22Rv1 (cell line): Measurements from ENCODE around the gene LMF2.
"Not testable (repeated sequence)": the region's sequence is repeated elsewhere in the genome, so short reads cannot be mapped to it uniquely, and the experiment has no call there.

Experiments
- ZFX ChIP-seq: fragments of 450-650 bp; IDR thresholded peaks from 2 replicates; pipeline ENCODE4 v1.6.1; 2017; ENCODE audit warnings: antibody characterized with exemption, borderline replicate concordance
- TF ChIP-seq, protein P1 (sequence below): fragments of 450-650 bp; IDR thresholded peaks from 2 replicates; pipeline ENCODE4 v1.5.1; 2017; ENCODE audit warnings: mild to moderate bottlenecking

DNA sequence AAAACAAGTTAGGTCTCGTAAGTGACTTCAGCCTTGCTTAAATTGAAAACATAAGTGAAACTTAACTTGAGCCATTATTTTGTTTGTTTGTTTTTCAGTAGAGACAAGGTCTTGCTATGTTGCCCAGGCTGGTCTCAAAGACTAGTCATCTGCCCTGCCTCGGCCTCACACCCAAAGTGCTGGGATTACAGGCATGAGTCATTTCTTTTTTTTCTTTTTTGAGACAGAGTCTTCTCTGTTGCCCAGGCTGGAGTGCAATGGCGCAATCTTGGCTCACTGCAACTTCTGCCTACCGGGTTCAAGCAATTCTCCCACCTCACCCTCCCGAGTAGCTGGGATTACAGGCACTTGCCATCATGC is 34.1 kb upstream of the LMF2 start:
- TF ChIP-seq, protein P1, sequence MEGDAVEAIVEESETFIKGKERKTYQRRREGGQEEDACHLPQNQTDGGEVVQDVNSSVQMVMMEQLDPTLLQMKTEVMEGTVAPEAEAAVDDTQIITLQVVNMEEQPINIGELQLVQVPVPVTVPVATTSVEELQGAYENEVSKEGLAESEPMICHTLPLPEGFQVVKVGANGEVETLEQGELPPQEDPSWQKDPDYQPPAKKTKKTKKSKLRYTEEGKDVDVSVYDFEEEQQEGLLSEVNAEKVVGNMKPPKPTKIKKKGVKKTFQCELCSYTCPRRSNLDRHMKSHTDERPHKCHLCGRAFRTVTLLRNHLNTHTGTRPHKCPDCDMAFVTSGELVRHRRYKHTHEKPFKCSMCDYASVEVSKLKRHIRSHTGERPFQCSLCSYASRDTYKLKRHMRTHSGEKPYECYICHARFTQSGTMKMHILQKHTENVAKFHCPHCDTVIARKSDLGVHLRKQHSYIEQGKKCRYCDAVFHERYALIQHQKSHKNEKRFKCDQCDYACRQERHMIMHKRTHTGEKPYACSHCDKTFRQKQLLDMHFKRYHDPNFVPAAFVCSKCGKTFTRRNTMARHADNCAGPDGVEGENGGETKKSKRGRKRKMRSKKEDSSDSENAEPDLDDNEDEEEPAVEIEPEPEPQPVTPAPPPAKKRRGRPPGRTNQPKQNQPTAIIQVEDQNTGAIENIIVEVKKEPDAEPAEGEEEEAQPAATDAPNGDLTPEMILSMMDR = not testable (repeated sequence)
- TF ChIP-seq ZFX = not testable (repeated sequence)
